ENCODE data around the gene WDFY3.

DNA sequence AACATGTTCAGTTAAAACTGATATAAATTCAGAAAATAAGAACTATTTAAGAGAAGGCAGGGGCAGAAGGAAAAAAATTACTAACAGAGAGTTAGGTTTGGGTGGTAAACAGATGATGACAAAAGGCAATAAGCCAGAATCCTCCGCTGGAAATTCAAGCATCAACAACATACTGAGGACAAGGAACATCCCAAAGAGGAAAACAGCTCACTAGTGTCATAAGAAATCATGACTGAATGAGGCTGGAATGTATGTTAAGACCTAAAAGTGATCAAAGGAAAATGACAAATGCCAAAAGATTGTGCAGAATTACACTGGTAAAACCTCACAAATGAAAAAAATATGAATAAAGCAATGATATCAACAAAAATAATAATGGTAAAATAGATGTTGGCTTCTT, 88.4 kb downstream of the WDFY3 start:
- TF ChIP-seq, protein P1, sequence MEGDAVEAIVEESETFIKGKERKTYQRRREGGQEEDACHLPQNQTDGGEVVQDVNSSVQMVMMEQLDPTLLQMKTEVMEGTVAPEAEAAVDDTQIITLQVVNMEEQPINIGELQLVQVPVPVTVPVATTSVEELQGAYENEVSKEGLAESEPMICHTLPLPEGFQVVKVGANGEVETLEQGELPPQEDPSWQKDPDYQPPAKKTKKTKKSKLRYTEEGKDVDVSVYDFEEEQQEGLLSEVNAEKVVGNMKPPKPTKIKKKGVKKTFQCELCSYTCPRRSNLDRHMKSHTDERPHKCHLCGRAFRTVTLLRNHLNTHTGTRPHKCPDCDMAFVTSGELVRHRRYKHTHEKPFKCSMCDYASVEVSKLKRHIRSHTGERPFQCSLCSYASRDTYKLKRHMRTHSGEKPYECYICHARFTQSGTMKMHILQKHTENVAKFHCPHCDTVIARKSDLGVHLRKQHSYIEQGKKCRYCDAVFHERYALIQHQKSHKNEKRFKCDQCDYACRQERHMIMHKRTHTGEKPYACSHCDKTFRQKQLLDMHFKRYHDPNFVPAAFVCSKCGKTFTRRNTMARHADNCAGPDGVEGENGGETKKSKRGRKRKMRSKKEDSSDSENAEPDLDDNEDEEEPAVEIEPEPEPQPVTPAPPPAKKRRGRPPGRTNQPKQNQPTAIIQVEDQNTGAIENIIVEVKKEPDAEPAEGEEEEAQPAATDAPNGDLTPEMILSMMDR (IDR thresholded peaks at IDR 0.05), result no peak
- TF ChIP-seq POLR2A (IDR thresholded peaks at IDR 0.05), result no peak
